NCI-H128 (cell line): ENCODE results near the gene WDR70.
"Not testable (repeated sequence)": the region's sequence is repeated elsewhere in the genome, so short reads cannot be mapped to it uniquely, and the experiment has no call there.

ENCODE experiments used
- DNase-seq: peaks from one replicate; lab custom pipeline; 2025; ENCODE audit not compliant: unreplicated experiment; lab: John Stamatoyannopoulos, UW

Gene WDR70

DNA sequence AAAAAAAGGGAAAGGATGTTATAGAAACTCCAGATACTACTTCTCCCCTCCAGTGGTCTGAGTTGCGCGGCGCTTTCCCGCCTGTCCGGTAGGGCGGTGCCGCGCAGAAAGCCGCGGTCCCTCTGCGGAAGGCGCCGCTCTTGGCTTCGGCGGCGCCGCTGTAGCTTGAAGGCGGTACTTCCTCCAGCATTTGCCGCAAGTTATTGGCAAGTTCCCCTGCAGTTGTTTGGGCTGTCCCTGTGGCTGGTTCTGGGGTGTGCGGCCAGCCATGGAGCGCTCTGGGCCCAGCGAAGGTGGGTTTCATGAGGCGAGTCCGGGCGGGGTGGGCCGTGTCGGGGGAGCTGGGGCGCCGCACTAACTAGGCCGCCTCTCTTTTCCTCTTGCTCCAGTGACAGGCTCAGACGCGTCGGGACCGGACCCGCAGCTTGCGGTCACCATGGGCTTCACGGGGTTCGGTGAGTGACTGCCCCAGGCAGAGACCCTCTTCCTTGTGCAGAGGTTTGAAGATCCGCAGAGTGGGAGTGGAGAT is at the start of gene WDR70:
Gene WDR70 (plus strand): TSS at position 219 of the 529 bp plus-strand sequence. CDS start 50 bp downstream, at position 269.
- DNase-seq = peak; percentile 75

DNA sequence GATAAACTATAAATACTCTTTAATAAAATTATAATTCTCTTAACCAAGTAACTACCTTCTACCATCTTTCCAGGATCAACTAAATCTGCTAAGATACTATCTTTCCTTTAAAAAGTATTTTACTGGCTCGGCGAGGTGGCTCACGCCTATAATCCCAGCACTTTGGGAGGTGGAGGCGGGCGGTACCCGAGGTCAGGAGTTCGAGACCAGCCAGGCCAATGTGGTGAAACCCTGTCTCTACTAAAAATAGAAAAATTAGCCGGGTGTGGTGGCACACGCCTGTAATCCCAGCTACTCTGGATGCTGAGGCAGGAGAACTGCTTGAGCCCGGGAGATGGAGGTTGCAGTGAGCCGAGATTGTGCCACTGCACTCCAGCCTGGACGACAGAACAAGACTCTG is 44.4 kb upstream of the WDR70 start:
- DNase-seq = not testable (repeated sequence)

DNA sequence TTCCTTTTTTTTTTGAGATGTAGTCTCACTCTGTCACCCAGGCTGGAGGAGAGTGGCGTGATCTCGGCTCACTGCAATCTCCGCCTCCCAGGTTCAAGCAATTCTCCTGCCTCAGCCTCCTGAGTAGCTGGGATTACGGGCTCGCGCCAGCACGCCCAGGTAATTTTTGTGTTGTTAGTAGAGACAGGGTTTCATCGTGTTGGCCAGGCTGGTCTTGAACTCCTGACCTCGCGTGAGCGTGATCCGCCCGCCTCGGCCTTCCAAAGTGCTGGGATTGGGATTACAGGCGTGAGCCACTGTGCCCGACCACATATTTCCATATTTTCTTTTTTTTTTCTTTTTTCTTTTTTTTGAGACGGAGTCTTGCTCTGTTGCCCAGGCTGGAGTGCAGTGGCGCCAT is 36.4 kb upstream of the WDR70 start:
- DNase-seq = not testable (repeated sequence)

DNA sequence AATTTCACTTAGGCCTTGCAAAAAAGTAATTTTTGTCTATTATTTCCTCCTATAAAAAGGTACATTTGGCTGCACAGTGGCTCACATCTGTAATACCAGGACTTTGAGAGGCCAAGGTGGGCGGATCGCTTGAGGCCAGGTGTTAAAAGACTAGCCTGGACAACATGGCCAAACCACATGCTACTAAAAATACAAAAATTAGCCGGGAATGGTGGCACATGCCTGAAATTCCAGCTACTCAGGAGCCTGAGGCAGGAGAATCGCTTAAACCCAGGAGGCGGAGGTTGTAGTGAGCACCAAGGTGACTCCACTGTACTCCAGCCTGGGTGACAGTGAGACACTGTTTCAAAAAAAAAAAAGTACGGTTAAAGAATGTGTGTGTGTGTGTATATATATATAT is 24.0 kb upstream of the WDR70 start:
- DNase-seq = no peak

DNA sequence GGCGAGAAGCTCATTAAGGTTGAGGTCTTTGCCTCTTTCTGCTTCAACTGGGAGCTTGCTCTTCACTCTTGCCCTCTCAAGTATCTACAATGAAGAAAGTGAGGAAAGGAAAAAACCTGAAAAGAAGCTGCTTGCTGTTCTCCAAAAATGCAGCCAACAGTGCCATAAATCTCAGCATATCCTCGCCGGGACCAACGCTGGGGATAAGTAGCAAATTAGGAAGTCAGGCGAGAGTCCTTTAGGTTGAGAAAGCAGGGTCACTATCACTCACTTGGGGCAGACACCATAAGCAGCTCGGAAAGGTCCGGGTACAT is 8.6 kb upstream of the WDR70 start:
- DNase-seq = no peak

DNA sequence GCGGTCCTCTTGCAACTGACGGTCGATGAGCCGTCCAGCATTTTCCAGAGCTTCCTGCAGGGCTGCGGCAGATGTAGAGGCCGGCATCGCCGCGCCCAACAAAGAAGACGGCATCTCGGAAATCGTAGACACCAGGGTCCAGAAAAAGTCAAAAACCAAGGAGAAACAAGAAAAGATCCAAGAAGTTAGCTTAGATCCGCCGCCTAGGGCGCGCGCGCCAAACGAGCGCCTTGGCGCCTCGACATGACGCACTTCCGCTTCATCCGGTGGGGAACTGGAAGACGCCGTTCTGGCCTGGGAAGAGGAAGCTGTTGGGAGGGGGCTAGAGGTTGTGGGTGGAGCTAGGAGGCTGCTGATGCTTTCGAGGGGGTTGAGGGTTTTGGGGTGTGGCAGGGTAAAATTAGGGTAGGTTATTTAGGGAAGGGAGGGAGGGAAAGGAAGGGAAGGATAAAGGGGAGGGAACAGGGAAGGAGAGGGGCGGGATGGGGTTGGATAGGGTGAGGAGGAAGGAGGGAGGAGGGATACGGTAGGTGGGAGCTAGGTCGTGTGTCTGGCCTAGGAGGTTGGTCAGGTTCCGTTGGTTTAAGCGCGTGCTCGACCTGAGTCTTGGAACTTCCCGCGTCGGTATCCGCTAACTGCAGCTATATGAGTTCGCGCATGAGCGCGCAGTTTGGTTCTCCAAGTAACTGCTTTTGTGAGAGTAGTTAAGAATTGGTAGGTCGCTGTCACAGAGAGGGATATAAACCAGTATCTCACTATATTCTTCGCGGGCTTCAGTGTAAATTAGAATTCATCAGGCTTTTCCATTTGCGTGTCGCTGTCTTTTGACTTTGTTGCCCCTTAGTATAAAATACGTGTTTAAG is 8.0 kb upstream of the WDR70 start, which contains the start of gene NUP155:
Gene NUP155 (minus strand): TSS at position 243 of the 863 bp plus-strand sequence. CDS start 129 bp downstream, at position 114.
- peak; percentile 85 for DNase-seq

DNA sequence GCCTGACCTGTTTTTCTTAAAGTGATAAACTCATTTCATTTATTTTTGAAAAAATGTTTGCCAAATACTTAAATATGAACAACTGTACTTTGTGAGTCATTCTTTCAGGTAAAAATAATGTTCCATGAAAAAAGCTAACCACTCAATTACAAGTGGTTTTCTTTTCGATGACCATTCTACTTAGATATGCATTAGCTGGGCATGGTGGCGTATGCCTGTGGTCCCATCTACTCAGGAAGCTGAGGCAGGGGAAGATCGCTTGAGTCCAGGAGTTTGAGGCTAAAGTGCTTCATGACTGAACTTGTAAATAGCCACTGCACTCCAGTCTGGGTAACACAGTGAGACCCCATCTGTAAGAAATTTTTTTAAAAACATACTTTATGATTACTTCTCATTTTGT is 4.0 kb upstream of the WDR70 start:
- DNase-seq = no peak

DNA sequence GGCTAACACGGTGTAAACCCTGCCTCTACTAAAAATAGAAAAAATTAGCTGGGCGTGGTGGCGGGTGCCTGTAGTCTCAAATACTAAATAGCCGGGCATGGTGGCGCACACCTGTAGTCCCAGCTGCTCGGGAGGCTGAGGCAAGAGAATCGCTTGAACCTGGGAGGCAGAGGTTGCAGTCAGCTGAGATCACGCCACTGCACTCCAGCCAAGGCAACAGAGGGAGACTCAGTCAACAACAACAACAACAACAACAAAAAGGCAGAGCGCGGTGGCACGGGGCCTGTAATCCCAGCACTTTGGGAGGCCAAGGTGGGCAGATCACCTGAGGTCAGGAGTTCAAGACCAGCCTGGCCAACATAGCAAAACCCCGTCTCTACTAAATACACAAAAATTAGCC is 1.1 kb upstream of the WDR70 start:
- not testable (repeated sequence) for DNase-seq

DNA sequence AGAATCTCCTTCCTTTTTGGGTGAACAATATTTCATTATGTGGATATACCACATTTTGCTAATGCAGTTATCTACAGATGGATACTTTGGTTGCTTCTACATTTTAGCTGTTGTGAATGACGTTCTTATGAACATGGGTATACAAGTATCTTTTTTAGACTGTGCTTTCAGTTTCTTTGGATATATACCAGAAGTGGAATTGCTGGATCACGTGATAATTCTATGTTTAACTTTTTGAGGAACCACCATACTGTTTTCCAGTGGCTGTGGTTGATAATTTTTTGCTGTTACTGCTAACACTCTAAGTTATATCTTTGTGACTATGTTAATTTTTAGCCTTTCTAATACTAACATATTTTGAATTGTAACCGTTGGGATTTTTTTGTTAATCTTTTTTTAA is 12.5 kb downstream of the WDR70 start:
- no peak for DNase-seq

DNA sequence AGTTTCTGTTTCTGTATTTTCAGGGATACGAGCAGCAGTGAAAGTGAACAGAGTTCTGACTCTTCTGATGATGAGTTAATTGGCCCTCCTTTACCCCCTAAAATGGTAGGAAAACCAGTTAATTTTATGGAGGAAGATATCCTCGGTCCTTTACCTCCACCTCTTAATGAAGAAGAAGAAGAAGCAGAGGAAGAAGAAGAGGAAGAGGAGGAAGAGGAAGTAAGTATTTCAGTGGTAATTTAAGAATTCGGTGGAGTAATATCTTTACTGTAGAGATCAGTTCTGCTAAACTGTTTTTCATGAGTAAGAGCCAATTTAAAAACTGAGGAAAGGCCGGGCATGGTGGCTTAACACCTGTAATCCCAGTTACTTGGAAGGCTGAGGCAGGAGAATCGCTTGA is 17.2 kb downstream of the WDR70 start:
- no peak for DNase-seq

DNA sequence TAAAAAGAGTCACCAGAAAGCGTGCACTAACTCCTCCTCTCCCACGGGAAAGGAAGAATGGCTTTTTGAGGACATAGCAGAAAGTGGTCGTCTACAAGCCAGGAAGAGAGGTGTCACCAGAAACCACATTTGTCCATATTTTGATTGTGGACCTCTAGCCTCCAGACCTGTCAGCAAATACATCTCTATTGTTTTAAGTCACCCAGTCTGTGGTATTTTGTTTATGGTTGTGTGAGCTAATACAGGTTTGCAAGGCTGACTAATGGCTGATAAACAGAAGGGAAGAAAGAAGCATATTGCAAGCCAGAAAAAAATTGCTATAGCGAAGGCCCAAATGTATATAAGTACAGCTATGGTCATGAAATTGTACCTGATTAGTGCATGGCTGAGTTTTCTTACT is 21.4 kb downstream of the WDR70 start:
- DNase-seq = no peak

DNA sequence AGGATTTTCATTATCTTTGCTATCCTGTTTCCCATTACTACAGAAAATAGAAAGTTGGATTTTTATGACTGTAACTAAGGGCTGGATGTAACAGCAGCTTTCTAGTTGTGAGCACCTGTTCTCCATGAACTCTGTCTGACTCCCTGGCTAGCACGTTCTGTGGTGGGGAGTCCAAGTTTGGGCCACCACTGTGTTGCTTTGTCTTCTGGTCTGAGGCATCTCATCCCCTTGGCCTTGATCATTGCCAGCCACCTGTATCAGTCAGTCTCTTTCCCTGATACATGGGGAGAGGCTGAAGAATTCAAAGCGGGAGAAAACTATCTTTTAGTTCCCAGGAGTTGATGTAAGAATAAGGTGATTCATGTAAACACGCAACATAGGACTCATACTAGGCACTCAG is 33.4 kb downstream of the WDR70 start:
- DNase-seq = no peak

DNA sequence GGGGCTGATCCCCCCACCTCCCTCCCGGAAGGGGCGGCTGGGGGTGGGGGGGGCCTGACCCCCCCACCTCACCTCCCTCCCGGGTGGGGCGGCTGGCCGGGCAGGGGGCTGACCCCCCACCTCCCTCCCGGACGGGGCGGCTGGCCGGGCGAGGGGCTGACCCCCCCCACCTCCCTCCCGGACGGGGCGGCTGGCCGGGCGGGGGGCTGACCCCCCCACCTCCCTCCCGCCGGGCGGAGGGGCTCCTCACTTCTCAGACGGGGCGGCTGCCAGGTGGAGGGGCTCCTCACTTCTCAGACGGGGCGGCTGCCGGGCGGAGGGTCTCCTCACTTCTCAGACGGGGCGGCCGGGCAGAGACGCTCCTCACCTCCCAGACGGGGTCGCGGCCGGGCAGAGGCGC is 36.3 kb downstream of the WDR70 start:
- DNase-seq = not testable (repeated sequence)

DNA sequence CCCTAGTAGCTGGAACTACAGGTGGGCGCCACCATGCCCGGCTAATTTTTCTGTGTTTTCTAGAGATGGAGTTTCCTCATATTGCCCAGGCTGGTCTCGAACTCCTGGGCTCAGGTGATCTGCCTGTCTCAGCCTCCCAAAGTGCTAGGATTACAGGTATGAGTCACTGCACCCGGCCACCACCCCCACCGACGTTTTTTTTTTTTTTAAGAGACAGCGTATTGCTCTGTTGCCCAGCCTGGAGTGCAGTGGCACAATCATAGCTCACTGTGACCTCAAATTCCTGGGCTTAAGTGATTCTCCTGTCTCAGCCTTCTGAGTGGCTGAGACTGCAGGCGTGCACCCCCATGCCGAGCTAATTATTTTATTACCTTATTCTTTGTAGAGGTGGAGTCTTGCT is 38.2 kb downstream of the WDR70 start:
- DNase-seq = no peak

DNA sequence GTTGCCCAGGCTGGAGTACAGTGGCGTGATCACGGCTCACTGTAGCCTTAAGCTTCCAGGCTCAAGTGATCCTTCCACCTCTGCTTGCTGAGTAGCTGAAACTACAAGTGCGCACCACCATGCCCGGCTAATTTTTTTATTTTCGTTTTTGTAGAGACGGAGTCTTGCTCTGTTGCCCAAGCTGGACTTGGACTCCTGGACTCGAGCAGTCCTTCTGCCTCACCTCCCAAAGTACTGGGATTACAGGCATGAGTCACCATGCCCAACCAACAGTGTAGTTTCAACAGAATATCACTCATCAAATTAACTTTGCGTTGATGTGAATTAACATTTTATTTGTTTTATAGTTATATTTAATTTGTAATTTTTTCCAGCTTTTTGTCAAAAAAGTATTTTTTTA is 45.3 kb downstream of the WDR70 start:
- no peak for DNase-seq

DNA sequence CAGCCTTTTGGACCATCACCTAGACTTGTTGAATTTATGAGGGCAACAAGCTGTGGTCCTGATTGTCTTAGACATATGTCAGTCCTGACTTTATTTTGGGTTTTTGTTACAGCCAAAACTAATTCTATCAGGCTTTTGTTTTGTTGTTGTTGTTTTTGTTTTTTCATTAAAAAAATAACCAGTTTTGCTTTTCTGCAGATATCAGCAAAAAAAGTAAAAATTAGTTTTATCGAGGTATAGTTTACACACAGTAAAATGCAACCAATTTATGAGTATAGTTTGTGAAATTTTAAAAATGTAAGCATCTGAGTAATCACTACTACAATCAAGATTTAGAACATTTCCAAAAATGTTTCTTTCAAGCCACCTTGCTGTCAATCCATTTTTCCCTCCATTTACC is 48.9 kb downstream of the WDR70 start:
- DNase-seq = no peak

DNA sequence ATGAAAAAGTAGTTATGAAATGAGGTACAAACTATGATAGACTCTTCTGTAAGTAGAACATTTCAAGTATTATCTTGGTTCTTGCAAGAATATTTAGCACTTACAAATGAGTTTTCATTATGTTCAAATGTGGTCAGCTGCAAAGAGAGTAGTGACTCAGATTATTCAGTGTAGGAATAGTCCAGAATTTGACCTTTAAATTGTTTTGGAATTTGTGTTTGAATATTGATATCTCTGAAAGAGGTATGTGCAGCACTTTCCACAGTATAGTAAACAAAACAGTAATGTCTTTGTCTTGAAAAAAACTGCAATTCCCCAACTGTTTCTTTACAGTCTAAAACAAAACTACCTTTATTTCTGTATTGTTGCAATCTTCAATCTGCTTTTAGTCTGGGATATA is 56.1 kb downstream of the WDR70 start:
- no peak for DNase-seq

DNA sequence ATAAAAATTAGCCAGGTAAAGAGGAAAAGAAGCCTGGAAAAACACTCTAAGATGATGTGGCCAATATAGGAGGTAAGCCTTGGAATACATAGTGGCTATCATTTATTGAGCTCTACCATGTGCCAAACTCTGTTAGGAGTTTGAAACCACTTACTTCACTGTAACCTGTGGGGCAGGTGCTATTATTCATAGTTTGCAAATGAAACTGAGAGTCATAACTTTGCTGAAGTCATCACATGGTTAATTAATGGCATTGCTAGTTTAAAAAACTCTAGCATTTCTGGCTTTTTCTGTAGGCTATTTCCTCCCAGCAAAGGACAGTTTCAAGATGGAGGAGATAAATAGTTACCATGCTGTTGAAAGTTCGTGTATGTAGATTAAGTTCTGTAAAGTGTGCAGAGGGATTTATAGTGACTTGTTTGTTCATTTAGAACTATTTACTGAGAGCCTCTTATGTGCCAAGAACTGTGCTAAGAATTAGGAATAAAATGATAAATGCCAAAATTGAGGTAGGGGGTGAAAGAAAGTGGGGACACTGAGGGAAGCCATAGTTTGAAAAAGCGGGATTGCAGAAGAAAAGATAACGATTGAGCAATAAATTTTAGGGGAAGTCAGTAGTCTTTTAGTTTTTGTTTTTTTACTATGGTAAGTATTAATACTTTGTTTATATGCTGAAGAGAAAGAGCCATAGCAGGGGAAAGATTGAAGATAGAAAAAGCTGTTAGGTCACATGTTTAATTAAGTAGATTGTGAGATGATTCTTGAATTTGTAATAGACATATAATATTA is 57.2 kb downstream of the WDR70 start:
- no peak for DNase-seq

DNA sequence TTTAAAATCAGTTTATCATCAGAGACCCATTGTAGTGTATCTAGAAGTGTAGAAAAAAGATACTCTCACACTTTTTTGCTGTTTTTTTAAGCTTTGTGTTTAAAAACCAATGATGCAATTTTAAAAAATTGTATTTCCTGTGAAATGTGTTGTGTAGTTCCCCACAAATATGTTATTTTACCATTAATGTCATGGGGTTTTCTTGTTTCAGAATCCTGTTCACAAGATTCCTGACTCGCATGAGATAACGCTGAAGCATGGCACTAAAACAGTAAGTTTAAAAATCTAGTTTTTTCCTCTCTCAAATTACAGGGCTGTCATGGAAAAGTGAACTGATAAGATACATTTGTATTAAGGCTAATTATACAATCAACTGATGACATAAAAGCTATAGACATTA is 58.6 kb downstream of the WDR70 start:
- no peak for DNase-seq

DNA sequence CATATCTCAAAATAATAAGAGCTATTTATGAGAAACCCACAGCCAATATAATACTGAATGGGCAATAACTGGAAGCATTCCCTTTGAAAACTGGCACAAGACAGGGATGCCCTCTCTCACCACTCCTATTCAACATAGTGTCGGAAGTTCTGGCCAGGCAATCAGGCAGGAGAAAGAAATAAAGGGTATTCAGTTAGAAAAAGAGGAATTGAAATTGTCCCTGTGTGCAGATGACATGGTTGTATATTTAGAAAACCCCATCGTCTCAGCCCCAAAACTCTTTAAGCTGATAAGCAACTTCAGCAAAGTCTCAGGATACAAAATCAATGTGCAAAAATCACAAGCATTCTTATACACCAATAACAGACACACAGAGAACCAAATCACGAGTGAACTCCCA is 66.7 kb downstream of the WDR70 start:
- DNase-seq = not testable (repeated sequence)

DNA sequence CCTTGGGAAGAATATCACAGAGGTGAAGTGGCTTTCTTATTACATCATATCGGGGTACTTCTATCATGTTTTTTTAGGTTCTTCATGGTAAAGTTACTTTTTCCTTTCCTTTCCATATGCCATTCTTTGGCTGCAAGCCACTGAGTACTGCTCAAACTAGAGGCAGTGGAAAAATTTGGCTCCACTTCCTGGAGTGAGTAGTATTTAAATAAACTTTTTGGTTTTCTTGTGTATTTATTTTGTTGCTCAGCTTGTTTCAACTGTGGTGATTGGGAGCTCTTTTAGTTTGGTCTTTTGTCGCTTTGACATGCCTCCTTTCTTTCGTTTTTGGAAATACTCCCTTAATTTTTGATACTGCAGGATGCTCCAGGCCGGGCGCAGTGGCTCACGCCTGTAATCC is 69.8 kb downstream of the WDR70 start:
- no peak for DNase-seq

DNA sequence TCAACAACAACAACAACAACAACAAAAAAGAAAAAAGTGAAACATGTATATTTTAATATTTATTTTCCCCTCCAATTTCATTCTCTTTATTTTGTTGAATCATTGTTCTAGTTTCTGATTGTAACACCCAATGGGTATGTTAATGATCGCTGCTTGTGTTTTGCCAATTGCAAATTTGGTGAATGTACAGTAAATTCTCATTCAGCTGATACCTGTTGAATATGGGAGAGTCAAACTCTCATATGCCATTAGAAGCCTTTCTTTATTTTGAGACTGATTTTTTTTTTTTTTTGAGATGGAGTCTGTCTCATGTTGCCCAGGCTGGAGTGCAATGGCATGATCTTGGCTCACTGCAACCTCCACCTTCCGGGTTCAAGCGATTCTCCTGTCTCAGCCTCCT is 72.9 kb downstream of the WDR70 start:
- DNase-seq = not testable (repeated sequence)
